NCI-H2171 (cell line): ENCODE results near the gene OR4D9.
"Not testable (repeated sequence)": the region's sequence is repeated elsewhere in the genome, so short reads cannot be mapped to it uniquely, and the experiment has no call there.

Experiments used
- DNase-seq: peaks from one replicate; lab custom pipeline; 2025; lab: John Stamatoyannopoulos, UW

Gene OR4D9

DNA sequence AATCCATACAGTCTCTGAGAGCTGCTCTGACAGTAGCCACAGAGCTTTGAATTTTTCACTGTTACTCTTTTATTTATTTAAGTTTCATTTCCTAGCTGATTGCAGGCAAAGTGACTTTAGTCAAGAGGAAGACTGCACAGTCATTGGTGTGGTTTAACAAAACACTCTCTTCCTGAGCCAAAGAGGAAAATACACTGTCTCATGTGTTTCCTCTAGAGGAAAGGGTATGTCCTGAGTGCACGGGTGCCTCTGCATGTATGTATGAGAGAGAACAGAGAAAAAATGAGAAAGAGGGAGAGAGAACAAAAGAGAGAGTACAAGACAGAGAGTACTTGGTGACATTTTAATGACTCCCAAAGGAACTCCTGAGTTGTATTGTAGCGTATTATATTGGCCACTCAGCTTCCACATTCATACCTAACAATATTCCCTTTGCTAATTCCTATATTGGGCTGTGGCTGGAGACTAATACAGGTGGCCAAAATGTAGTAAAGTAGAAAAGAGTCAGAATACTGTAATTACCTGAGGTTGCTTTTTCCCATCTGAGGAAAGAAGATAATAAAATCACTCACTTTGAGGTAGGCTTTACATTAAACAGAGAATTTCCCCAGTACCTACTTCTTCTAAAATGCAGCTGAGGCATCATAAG is at the start of gene OR4D9:
TSS of gene OR4D9 (plus strand) at position 599 of the 649 bp plus-strand sequence. CDS start 3,374 bp downstream, outside the sequence.
- DNase-seq = no peak

DNA sequence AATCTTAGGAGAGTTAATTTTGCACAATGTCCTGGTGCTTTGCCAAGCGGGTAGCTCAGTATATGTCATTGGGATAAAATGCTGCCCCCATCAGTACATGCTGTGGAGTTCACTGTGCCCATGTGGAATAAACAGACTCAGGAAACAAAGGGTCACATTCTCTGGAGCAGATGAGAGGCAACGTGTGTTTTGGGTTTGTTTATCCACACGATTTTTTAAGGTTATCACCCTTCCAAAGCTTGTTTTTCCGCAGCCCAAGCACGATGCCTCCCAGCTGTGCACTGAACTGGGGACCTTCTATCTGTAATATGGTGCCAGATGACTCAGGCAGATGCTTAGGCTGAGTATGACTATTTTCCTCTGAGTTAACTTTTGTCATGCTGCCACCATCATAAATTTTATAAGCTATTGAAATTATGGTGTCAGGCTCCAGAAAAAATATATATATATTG is 48.1 kb upstream of the OR4D9 start:
- no peak for DNase-seq

DNA sequence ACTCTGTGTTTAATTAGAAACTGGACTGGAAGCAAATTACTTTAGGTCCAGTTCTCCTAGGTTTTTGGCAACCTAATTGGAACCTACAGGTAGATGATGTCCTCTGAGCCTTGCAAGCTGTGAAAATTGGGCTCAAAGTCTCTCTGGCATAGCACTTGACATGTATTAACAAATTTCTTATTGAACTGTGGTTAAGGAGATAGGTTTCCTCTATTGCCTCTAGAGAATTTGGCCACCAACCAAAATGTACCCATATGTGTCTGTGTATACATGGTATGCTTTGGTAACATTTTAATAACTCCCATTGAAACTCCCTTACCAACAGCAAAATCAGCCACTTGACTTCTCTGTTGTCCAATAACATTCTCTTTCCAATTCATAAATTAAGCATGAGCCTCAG is 38.3 kb upstream of the OR4D9 start, which contains the start of gene OR4D10:
TSS of gene OR4D10 (plus strand) at position 301 of the 400 bp plus-strand sequence. CDS start 4,115 bp downstream, outside the sequence.
- DNase-seq = no peak

DNA sequence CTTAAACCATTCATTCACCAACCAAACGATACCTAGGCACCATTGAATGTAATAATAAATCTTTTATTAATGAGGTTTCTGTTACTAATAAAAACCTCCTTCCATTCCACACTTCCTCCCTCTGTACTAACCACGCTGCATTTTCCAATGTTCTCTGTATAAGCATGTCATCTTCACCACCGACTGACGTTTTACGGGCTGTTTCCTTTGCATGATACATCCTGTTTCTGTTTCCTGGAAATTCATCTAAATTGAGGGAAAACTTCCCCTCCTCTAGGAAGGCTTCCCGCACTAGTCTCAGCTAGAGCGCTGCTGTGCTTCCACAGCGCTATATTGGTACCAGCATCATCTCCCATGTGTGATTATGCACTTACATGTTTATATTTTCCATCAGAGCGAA is 36.2 kb upstream of the OR4D9 start:
- DNase-seq = no peak

DNA sequence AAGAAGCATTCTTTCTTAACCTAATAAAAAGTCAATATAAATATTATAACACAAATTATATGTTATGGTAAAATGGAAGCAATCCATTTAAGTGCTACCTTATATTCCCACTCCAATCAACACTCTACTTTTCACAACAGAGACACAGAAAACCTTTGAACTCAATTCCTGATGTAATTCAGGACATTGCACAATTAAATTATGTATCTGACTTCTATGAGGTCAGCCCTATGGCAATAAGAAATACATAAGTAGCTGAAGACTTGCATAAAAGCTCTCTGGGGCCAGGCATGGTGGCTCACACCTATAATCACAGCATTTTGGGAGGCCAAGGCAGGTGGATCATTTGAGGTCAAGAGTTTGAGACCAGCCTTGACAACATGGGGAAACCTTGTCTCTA is 31.4 kb upstream of the OR4D9 start:
- no peak for DNase-seq

DNA sequence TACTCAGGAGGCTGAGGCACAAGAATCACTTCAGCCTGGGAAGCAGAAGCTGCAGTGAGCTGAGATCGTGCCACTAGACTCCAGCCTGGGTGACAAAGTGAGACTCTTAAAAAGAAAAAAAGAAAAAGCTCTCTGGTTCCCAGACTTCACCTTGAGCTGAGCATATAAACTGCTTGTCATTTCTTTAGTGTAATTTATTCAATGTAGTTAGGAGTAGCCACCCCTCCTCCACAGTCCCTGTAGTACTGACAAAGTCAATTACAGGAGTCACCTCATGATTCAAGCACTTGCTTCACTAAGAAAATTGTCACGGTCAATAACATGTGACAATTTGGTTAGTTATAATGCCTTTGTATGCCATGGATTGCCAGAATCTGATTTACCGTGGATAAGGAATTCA is 31.0 kb upstream of the OR4D9 start:
- no peak for DNase-seq

DNA sequence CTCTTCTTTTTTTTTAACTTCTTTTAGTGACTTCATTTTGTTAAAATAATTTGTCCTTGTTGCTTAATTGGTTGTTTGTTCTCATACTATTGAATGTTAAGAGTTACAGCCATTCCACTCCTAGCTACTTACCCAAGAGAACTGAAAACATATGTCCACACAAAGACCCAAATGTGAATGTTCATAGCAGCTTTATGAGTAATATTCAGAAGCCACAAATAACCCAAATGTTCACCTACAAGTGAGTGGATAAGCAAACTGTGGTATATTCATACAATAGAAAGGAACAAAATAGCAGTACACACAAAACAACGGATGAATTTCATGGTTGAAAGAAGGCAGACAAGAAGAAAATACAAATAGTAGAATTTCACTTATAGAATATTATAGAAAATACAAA is 9.4 kb upstream of the OR4D9 start:
- no peak for DNase-seq

DNA sequence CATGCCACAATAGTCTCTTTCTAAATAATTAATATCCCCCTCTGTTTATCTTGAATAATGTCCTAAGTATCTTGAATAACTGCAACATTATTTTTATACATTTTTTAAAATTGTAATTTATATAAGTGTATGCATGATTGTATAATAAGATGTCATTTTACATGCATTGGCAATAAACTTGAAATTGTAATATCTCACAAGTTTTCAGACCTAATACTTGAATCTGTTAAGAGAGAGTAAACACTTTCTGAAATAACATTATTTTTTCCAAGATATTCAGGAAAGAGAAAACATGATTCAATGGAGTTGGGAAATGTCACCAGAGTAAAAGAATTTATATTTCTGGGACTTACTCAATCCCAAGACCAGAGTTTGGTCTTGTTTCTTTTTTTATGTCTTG is 8.1 kb upstream of the OR4D9 start, which contains the start of gene OR4D11:
TSS of gene OR4D11 (plus strand) at position 301 of the 400 bp plus-strand sequence. CDS start at position 301, 0 bp downstream.
- DNase-seq = no peak

DNA sequence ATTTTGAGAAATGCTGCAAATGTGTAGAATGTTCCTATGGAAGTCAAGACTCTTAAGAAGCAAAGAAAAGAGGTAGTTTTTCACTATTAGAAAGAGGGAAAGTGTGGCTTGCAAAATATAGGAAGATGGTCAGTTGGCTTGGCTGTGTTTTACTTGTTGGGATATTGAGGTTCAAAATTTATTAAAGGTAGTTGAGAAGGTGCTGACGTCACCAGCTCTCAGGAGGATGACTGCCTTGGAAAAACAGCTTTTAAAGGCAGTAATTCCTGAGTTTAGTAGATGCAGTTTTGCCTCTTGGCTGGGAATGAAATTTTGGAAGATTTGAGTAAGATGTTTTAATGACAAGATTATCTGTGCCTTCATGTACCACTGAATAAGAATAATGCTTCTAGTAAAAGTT is 336 bp downstream of the OR4D9 start:
- DNase-seq = no peak

DNA sequence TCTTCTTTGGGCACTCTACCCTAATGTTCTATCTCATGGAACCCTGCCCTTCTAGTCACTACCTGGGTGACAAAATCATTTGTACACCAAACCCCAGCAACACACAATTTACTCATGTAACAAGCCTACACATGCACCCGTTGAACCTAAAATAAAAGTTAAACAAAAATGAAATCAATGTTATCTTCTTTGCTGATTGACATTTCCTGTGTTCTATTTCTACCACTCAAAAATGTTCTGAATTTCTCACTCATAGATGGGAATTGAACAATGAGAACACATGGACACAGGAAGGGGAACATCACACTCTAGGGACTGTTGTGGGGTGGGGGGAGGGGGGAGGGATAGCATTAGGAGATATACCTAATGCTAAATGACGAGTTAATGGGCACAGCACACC is 8.8 kb downstream of the OR4D9 start:
- DNase-seq = not testable (repeated sequence)

DNA sequence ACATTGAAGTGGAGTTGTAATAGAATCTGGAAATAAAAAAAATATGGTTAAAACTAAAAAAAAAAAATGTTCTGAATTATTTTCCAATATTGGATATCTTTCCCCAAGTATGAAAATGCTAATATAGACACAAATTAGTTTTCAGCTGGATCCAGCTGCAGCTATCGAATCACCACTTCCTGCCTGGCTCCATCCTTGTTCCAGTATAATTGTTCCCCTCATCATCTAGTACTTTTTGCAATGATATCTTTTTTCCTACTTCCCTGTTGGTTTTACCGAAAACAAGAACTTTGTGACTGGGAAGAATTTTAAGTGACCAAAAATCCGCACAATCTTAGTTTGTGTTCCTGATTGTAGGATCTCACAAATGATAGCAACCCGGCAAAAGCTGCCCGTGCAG is 9.4 kb downstream of the OR4D9 start:
- DNase-seq = no peak

DNA sequence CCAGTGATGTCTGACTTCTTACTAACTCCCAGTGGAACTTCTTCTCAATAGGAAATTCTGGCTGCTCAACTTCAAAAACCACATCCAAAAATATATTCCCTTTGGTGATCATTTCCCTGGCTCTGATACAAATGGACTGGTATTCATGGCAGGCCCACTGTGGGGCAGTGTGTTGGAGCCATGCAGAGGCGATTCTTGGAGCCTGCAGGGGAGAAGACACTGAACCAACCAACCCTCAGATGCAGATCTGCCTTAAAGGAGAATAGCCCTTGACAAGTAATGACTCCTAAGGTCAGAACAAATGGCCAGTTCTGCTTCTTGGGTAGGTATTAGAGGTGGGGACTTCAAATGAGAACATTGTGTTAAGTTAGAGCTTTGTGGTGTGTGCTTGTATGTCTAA is 12.2 kb downstream of the OR4D9 start:
- DNase-seq = no peak

DNA sequence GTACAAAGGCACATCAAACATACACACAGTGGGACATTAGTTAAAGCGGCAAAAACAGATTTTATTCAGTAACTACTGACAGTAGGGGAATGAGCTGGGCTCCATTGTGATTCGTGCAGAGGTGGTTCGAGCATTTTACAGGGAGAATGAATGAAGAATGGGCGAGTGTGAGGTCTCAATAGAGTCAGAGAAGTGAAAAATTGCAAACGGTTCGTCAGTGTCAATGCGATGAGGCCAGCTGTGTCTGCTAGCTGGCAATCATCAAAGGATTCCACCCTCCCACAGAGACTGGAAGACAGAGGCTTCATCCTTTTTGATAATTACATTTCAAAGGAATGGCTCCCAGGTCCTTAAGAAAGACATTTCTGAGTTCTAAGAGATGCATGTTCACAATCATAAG is 17.4 kb downstream of the OR4D9 start:
- DNase-seq = no peak

DNA sequence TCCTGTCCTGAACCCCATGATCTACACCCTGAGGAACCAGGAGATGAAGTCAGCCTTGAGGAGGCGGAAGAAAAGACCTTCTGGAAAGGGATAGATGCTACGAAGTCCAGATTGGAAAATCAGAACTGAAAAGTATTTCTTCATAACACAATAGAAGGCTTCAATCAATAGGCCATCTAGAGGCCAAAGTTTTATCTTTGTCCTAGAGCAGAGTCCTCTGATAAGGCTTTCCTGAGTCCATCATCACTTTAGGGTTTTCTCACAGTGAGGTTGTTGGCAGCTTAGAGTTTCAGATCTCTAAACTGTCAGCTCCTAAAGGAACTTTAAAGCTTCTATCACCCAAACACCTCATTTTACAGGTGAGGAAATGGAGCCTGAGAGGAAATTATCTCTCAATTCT is 21.3 kb downstream of the OR4D9 start:
- DNase-seq = no peak

DNA sequence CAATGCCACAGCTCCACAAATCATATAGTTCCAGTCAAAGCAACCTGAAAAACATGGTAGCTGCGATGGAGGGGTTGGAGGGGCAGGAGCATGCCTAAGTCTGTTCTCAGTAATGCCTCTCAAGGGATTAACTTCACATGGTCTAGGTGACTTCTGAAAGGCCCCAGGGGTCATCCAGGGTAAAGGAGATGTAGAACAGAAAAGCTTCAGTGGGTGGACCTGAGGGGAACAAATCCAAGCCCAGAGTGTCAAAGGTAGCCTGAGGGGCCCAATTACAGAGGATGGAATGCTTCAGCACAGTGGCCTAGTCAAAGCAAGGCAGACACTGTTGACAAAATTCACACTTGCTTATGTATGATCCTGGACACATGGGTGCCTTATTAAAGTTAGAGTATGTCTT is 23.3 kb downstream of the OR4D9 start:
- DNase-seq = no peak

DNA sequence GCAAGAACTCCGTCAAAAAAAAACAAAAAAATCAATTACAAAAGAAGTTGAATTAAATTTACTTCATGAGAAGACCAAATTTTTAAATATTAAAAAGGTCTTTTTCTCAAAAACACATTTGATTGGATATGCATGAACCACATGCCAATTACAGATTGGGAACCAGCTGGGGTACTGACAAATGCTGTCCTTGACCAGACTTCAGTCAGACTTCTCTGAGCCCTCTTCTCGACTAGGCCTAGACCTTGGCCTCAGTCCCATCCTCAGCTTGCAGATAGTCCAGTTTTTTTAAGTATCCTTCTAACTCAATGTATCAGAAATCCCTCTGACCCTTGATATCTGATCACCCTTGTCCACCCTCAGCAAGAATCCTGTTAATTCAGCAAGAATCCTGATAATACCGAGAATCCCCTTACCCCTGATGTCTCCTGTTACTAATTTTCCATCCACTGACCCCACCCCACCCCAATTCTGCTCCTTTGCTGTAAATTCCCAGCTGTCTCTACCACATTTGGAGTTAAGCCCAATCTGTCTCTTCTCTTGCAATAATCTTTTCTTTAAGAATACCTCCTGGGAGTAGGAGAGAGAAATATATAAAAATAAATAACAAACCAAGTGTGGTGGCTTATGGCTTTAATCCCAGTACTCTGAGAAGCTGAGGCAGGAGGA is 30.9 kb downstream of the OR4D9 start:
- no peak for DNase-seq

DNA sequence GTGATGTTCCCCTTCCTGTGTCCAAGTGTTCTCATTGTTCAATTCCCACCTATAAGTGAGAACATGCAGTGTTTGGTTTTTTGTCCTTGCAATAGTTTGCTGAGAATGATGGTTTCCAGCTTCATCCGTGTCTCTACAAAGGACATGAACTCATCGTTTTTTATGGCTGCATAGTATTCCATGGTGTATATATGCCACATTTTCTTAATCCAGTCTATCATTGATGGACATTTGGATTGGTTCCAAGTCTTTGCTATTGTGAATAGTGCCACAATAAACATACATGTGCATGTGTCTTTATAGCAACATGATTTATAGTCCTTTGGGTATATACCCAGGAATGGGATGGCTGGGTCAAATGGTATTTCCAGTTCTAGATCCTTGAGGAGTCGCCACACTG is 32.4 kb downstream of the OR4D9 start:
- not testable (repeated sequence) for DNase-seq

DNA sequence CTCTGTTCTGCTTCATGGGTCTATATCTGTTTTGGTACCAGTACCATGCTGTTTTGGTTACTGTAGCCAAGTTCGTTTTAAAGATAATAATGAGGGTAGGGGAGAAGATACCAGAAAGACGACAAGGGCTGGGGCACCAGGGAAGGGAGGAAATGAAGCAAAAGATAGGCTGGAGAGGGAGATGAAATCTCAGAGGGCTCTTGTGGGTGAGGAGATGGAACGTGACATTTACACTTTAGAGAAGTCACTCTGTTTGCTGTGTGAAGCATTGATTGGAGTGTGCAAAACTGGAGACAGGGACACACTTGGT is 33.5 kb downstream of the OR4D9 start:
- DNase-seq = no peak

DNA sequence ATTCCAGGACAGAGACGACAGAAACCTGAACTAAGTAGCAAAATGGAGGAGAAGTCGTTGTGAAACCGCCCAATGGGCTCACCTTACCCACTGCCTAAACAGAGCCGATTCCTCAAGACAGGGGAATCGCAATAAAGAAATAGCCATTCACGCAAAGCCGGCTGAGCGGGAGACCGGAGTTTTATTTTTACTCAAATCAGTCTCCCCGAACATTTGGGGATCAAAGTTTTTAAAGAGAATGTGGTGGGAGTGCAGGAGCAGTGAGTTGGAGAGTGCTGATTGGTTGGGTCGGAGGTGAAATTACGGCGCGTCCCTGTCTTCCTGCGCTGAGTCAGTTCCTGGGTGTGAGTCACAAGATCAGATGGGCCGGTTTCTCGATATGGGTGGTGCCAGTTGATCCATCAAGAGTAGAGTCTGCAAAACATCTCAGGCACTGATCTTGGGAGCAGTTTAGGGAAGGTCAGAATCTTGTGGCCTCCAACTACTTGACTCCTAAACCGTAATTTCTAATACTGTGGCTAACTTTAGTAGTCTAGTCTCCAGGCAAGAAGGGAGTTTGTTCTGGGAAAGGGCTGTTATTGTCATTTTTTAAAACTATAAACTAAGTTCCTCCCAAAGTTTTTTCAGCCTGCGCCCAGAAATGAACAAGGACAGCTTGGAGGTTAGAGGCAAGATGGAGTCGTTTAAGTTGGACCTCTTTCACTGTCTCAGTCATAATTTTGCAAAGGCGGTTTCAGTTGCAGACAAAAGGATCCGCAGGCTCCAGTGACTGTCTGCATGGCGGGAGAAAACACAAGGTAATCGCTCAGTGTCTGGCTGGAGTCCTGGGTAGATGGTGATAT is 34.1 kb downstream of the OR4D9 start:
- DNase-seq = no peak

DNA sequence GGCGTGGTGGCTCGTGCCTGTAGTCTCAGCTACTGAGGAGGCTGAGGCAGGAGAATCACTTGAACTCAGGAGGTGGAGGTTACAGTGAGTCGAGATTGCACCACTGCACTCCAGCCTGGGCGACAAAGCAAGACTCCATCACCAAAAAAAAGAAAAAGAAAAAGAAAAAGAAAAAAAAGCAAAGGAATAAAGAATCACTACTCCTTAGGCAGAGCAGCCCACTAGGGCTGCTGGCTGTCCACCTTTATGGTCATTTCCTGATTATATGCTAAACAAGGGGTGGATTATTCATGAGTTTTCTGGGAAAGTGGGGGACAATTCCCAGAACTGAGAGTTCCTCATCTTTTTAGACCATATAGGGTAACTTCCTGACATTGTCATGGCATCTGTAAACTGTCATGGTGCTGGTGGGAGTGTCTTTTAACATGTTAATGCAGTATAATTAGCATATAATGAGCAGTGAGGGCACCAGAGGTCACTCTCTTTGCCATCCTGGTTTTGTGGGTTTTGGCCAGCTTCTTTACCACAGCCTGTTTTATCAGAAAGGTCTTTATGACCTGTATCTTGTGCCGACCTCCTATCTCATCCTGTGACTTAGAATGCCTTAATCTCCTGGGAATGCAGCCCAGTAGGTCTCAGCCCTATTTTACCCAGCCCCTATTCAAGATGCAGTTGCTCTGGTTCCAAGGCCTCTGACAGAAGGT is 36.4 kb downstream of the OR4D9 start:
- DNase-seq = not testable (repeated sequence)

DNA sequence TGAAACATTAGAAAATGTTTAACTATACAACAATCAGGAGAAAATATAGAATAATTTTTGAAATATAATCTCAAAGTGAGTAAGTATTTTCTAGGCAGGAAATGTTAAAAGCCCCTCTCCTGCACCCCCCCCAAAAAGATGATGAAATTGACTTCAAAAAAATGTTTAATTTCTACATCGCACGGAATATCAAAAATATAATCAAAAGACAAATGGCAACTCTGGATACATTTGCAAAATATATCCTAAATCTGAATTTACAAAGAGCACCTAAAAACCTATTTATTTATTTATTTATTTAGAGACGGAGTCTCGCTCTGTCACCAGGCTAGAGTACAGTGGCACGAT is 36.9 kb downstream of the OR4D9 start:
- no peak for DNase-seq

DNA sequence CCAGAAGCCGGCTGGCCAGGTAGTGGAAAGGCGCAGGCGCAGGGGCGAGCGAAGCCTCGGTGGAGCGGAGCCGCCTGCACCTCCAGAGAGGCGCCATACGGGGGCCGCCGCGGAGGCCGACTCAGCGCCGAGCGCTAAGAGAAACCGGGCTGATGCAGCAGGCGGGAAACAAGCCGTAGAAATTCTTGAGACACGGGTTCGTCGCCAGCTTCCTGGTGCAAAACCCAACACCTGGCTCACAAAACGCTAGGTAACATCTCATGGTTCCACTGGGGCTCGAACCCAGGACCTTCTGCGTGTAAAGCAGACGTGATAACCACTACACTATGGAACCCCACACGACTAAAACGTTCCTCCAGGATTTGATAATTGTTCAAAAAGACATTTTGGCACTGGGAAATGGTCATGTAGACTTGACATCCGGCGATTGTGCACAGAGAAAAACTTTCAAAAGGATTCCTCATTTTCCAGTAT is 39.1 kb downstream of the OR4D9 start:
- peak; percentile 90 for DNase-seq
